GM18861 (cell line): ENCODE results near the gene BATF2.

ENCODE experiments used
- ATAC-seq: cut with Tn5 transposase; IDR thresholded peaks from one replicate; pipeline ENCODE4 v1.9.1; 2021; ENCODE audit not compliant: unreplicated experiment

Gene BATF2

GRCh38 chr11:64970731-64971151 is 26.0 kb downstream of the BATF2 start:
- ATAC-seq = no peak

- no peak for ATAC-seq
Measured at GRCh38 chr11:64969209-64969608, 27.6 kb downstream of the BATF2 start.

GRCh38 chr11:64967375-64967774 is 29.4 kb downstream of the BATF2 start:
- no peak for ATAC-seq

- ATAC-seq = no peak
Measured at GRCh38 chr11:64963072-64963631, 33.6 kb downstream of the BATF2 start.

GRCh38 chr11:64960719-64961118 is 36.1 kb downstream of the BATF2 start:
- no peak for ATAC-seq

GRCh38 chr11:64959498-64959897 is 37.3 kb downstream of the BATF2 start:
- ATAC-seq = no peak

- ATAC-seq = no peak
Measured at GRCh38 chr11:64954201-64954600, 42.6 kb downstream of the BATF2 start.

GRCh38 chr11:64951529-64951928 is 45.2 kb downstream of the BATF2 start:
- no peak for ATAC-seq

- no peak for ATAC-seq
Measured at GRCh38 chr11:64947208-64947814, 49.5 kb downstream of the BATF2 start.
